ENCODE results near the gene MTMR12.
A peak's percentile ranks its signal among the peaks of the same experiment; 100 is the strongest.
"Not testable (repeated sequence)": the region's sequence is repeated elsewhere in the genome, so short reads cannot be mapped to it uniquely, and the experiment has no call there.

MTMR12 gene

DNA sequence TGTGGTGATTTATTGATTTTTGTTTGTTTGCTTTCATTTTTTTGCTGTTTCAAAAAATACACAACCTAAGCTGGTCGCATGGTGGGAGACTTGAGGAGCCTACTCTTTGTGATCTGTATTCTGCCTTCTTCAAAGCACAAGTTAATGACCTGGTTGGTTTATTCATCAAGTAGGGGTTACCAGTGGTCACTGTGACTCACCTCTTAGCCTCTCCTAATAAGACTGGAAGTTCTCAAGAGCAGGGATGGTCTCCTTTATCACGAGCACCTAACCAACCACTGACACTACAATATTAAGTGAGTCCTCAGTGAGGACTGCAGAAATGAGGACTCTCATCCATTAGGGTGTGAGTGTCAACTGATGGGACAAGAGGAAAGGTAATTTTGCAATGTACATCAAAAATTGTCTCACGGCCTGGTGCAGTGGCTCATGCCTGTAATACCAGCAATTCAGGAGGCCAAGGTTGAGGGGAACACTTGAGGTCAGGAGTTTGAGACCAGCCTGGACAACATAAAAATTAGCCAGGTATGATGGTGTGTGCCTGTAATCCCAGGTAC is 13.6 kb upstream of the MTMR12 start:
- no peak overlapping the region for H3K4me3 ChIP-seq
- no peak overlapping the region for H3K27ac ChIP-seq

DNA sequence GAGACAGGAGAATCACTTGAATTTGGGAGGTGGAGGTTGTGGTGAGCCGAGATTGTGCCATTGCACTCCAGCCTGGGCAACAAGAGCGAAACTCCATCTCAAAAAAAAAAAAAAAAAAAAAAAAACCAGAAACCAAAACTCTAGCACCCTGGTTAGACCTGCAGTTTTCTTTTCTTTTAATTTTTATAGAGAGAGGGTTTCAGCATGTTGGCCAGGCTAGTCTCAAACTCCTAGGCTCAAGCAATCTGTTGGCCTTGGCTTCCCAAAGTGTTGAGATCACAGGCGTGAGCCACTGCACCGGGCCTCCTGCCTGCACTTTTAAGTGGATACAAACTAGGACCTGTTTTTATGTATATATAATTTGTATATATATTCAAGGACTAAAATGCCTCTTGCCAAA is 12.9 kb upstream of the MTMR12 start:
- Histone ChIP-seq H3K4me3 (no peak overlapping the region), H3K27ac (no peak overlapping the region)

- no peak overlapping the region for H3K4me3 ChIP-seq
- H3K27ac ChIP-seq = no peak overlapping the region
These were observed 12.3 kb upstream of the MTMR12 start for GRCh38 chr5:32325062-32325461.

DNA sequence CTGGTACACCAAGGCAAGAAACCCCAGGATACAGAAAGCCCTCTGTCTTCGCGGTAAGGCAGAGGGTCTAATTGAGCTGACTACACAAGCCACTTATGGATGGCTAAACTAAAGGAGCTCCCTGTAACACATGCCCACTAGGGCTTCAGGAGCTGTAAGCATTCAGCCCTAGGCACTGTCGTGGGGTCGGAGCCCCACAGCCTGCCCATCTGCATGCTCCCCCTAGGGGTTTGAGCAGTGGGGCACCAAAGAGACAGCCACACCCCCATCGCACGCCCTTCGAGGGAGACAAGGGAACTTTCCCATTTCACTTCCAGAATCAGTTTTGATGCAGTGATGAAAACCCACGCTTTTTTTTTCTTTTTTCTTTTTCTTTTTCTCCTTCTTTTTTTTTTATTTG is 11.0 kb upstream of the MTMR12 start:
- no peak overlapping the region for H3K27ac ChIP-seq
- H3K4me3 ChIP-seq = no peak overlapping the region

DNA sequence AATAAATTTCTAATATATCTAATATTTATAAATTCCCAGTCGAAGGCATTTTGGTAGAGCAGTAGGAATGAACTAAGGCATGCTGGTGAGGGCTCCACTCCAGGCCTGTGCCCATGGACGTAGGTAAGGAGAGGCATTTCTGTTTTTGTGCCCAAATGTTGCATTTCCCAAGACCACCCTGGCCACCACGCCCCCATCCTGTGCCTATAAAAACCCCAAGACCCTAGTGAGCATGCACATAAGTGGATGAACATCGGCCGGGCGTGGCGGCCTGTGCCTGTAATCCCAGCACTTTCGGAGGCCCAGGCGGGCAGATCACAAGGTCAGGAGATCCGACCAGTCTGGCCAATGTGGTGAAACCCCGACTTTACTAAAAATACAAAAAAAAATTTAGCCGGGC is 10.1 kb upstream of the MTMR12 start:
- Histone ChIP-seq H3K27ac (no peak overlapping the region), H3K4me3 (no peak overlapping the region)

DNA sequence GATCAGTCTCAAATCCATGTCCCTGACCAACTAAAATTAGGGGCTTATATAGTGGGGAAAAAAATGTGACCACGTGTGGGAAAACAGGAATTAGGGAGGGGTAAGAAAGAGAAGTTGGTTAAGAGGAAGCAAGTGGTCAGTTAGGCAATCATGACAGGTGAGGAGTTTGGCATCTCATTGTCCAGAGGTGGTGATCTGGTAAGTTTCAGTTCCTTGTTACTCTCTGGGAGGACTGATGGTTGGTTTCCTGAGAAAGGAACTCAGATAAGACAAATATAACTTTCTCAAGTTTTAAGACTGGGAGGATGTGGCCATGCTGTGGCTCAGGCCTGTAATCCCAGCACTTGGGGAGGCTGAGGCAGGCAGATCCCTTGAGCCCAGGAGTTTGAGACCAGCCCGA is 9.0 kb upstream of the MTMR12 start:
- not testable (repeated sequence) for H3K27ac ChIP-seq, H3K4me3 ChIP-seq

GRCh38 chr5:32320576-32320975 is 7.8 kb upstream of the MTMR12 start:
- H3K4me3 ChIP-seq = no peak overlapping the region
- no peak overlapping the region for H3K27ac ChIP-seq

DNA sequence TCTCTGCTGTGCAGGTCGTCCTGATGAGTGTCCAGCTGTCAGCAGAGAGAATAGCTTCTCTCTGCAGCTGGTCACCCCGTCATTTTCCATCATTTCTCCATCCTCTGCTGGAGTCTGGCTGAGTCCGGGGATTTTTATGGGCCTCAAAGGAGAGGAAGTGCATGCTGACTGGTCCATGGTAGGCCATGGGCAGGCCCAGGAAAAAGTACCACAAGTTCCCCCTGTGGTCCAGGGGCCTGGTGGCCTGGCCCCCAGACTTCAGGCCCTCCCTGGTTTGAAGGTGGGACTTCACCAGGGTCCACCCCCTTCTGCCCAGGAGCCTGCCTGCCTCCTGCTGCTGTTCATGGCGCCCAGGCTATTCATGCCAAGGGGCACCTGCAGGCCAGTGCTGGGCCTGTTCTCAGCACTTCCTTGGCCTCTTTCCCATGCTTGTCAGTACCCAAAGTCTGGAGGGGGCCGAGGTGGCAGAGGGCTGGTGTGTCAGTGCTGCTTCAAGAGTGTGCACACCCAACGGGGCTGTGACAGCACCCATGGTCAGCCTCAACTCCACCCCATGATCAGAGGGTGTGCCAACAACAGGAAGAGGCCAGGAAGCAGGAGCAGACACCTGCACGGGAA is 7.3 kb upstream of the MTMR12 start:
- H3K27ac ChIP-seq = no peak overlapping the region
- H3K4me3 ChIP-seq = no peak overlapping the region

DNA sequence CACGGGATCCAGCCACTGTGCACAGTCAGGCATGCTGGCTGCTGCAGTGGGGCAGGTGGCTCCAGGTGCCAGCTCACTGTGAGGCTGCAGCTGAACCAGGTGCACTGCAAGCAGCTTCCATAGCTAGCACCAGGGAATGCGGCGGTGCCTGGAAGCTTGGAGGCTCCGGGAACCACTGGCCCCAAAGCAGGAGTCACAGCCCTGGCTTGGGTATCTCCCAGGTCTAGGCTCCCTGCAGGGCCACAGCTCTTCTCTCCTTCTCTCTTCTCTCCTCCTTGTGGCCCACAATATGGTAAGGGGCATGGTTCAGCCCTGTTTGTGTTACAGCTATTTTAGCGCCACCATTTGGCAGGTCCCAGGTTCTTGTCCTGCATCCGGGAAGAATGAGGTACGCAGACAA is 6.7 kb upstream of the MTMR12 start:
- H3K27ac ChIP-seq = no peak overlapping the region
- H3K4me3 ChIP-seq = no peak overlapping the region

DNA sequence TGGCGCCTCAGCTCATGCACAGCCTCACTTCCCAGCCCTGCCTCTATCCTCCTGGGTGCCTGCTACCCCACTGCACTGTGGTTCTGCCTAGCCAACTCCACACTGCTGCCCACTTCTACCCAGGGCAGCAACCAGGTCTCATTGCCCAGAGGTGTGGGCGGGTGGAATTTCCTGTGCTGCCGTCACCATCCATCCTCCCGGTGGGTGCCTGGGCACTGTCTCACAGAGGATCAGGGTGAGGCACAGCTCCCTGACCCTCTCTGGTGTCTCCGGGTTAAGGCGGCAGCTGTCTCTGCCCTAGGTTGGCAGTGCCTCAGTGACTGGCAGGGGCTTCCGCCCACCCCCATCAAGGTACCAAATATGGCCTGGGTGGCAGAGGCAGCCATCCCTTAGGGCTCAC is 4.3 kb upstream of the MTMR12 start:
- Histone ChIP-seq H3K27ac (no peak overlapping the region), H3K4me3 (no peak overlapping the region)

- Histone ChIP-seq H3K4me3 (no peak overlapping the region), H3K27ac (no peak overlapping the region)
These were observed 2.7 kb upstream of the MTMR12 start for GRCh38 chr5:32315221-32316014.

GRCh38 chr5:32314658-32315057 is 1.9 kb upstream of the MTMR12 start:
- Histone ChIP-seq H3K27ac (no peak overlapping the region), H3K4me3 (no peak overlapping the region)

DNA sequence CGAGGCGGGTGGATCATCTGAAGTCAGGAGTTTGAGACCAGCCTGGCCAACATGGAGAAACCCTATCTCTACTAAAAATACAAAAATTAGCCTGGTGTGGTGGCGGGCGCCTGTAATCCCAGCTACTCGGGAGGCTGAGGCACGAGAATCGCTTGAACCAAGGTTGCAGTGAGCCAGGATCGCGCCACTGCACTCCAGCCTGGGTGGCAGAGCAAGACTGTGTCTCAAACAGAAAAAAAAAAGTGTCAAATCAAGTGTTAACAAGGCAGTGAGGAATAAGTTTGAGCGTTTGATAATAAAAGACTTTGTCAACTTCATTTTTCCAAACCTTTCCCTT is 1.4 kb upstream of the MTMR12 start:
- H3K4me3 ChIP-seq, H3K27ac ChIP-seq: not testable (repeated sequence)

GRCh38 chr5:32312197-32312594 is 543 bp downstream of the MTMR12 start:
- Histone ChIP-seq H3K4me3 (peak overlapping the region; percentile 79 to 98 (median 90)), H3K27ac (peak overlapping the region; percentile 84 to 100 (median 95))

DNA sequence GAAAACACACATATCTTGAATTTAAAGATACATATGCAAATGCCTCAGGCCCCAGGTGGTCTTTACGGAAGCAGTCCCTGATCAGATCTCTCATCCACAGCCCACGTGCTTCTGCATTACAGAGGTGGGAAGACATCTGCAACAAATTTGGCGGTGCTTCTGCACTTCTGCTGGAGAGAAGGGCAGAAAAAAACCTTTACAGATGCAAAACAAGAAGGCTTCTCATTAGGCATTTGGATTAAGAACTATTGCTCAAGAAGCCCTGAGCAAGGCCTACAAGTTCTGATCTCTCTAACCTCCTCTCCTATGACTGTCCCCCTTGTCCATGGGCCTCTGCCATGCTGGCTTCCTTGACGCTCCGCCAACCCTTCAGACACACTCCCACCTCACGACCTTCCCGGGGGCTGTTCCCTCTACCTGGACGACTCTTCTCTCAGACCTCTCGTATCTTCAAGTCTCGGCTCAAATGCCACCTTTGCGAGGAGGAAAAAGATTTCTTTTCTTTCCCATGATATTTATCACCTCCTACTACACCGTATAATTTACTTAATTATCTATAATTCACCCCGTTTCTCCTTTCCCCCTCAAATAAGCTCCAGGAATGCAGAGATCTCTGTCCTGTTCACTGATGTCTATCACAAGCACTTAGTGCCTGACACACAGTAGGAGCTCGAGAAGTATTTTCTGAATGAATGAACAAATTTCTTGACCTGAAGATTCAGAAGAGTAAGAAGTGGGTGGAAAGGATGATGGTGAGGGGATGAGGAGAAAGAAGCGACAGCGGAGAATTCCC is 1.1 kb downstream of the MTMR12 start:
- H3K27ac ChIP-seq = peak overlapping the region in 20 of 21 experiments; percentile 84 to 100 (median 95)

DNA sequence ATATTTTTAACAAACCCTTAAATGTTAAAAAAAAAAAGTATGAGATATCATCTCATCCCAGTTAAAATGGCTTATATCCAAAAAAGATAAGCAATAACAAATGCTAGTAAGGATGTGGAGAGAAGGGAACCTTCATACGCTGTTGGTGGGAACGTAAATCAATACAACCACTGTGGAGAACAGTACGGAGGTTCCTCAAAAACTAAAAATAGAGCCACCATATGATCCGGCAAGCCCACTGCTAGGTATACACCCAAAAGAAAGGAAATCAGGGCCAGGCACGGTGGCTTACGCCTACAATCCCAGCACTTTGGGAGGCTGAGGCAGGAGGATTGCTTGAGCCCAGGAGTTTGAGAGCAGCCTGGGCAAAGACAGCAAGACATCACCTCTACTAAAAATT is 3.0 kb downstream of the MTMR12 start:
- no peak overlapping the region for H3K27ac ChIP-seq
- H3K4me3 ChIP-seq = no peak overlapping the region

More for the DNA sequence above, 1.1 kb downstream of the MTMR12 start:
- H3K4me3 ChIP-seq = peak overlapping the region; percentile 79 to 98 (median 90)

GRCh38 chr5:32308946-32309345 is 3.8 kb downstream of the MTMR12 start:
- peak overlapping the region in 5 of 21 experiments; percentile 21 to 49 (median 44) for H3K27ac ChIP-seq

DNA sequence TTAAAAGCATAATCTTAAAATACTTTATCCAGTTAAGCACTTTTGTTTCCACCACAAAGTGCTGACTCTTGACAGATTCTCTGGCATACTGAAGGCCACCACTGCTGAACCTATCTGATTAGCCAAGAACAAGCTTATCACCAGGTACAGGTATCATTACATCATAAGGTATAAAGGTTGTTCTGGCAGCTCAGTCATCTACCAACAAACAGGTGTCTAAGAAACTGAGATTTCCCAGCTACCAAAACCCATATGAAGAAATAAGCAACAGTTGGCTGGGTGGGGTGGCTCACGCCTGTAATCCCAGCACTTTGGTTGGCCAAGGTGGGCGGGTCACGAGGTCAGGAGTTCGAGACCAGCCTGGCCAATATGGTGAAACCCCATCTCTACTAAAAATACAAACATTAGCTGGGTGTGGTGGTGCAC is 5.0 kb downstream of the MTMR12 start:
- H3K27ac ChIP-seq = no peak overlapping the region
- no peak overlapping the region for H3K4me3 ChIP-seq

More at GRCh38 chr5:32308946-32309345, 3.8 kb downstream of the MTMR12 start:
- H3K4me3 ChIP-seq = no peak overlapping the region

DNA sequence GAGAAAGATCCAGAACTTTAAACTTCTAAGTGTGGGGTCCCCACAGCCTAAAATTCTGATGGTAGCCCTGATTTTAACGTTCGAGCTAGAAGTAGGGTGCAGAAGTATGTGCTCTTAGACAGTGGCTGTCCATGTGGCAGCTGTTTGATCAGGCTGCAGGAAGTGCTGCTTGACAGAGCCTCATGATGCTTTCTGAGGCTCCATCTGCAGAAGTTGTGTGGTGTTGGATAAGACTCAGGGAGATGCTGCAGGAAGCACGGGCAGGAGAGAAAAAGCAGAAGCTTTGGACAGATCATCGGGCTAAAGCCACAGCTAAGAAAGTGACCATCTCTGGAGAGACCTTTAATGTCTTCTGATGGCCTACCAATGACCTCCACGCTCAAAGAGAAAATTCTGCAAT is 8.1 kb downstream of the MTMR12 start:
- H3K4me3 ChIP-seq = no peak overlapping the region
- H3K27ac ChIP-seq = no peak overlapping the region

- no peak overlapping the region for H3K27ac ChIP-seq
- H3K4me3 ChIP-seq = no peak overlapping the region
These were observed 9.0 kb downstream of the MTMR12 start for GRCh38 chr5:32303755-32304120.
